H1 (cell line): Measurements from ENCODE around the gene RNF225. TPM values are rescaled to one million over a fixed set of nuclear protein-coding genes. Genes with fewer than 3 reads are reported as not detected.

Experiments used
- CTCF ChIA-PET: fragments of 300-600 bp; sonication (Branson Sonifier 250); formaldehyde crosslinking; loops from one replicate; lab custom pipeline; 2021; ENCODE audit not compliant: partially characterized antibody; lab: Charles Lee
- POLR2A ChIA-PET: fragments of 300-600 bp; sonication (Branson Sonifier 250); formaldehyde crosslinking; loops from one replicate; lab custom pipeline; 2021; ENCODE audit warnings: inconsistent platforms; ENCODE audit not compliant: partially characterized antibody; lab: Charles Lee
- DNase-seq, 2 experiments: peaks; one replicate each; pipeline versions ENCODE4 v3.0.0 to v3.0.0-alpha.2; 2010 to 2022; ENCODE audit warnings: low spot score in 2 of 2, low read depth in 1 of 2, mixed read lengths in 1 of 2
- FAIRE-seq: peaks from 2 replicates; lab custom pipeline; 2011; peaks lifted over from hg19 to GRCh38; lab: Jason Lieb, UNC
- H2AFZ ChIP-seq: 2 replicates; pipeline ENCODE4 v1.8.1; 2012; ENCODE audit warnings: low read length, inconsistent platforms
- H2AK5ac ChIP-seq: 2 replicates; pipeline ENCODE4 v1.6.1; 2013; ENCODE audit warnings: low read depth, low read length
- H2BK120ac ChIP-seq: replicated peaks from 2 replicates; pipeline ENCODE3; 2013; ENCODE audit warnings: low read depth, low read length, inconsistent platforms
- H2BK12ac ChIP-seq: 2 replicates; pipeline ENCODE4 v1.6.1; 2013; ENCODE audit warnings: low read depth, low read length
- H2BK15ac ChIP-seq: 2 replicates; pipeline ENCODE4 v1.6.1; 2013; ENCODE audit warnings: low read length
- H2BK20ac ChIP-seq: 2 replicates; pipeline ENCODE4 v1.6.1; 2013; ENCODE audit warnings: low read length
- H2BK5ac ChIP-seq: 2 replicates; pipeline ENCODE4 v1.6.1; 2013; ENCODE audit warnings: low read depth, low read length
- H3K14ac ChIP-seq: 2 replicates; pipeline ENCODE4 v1.6.1; 2013; ENCODE audit warnings: inconsistent platforms; ENCODE audit not compliant: insufficient read length
- H3K18ac ChIP-seq: 2 replicates; pipeline ENCODE4 v1.6.1; 2013; ENCODE audit warnings: low read length; ENCODE audit errors: extremely low read depth
- H3K23ac ChIP-seq: 2 replicates; pipeline ENCODE4 v1.6.1; 2013; ENCODE audit warnings: inconsistent platforms; ENCODE audit not compliant: insufficient read length
- H3K23me2 ChIP-seq: 2 replicates; pipeline ENCODE4 v1.6.1; 2013; ENCODE audit warnings: low read depth, low read length
- H3K27ac ChIP-seq: 2 replicates; pipeline ENCODE4 v1.6.1; 2011; ENCODE audit warnings: low read depth, low read length, inconsistent platforms
- H3K27me3 ChIP-seq, 4 experiments: replicated peaks in 1 of 4; 1 replicate in 1 of 4; 2 replicates in 3 of 4; pipeline versions ENCODE4 v1.6.1 to v1.8.1; 2011 to 2013; ENCODE audit warnings: low read length in 3 of 4, mild to moderate bottlenecking in 3 of 4, inconsistent platforms in 2 of 4, mixed read lengths in 2 of 4, moderate library complexity in 1 of 4; ENCODE audit not compliant: control insufficient read depth in 3 of 4, insufficient read depth in 3 of 4; ENCODE audit errors: extremely low read depth in 1 of 4
- H3K36me3 ChIP-seq, 4 experiments: 2 replicates each; pipeline versions ENCODE4 v1.6.1 to v1.8.1; 2011 to 2013; ENCODE audit warnings: mild to moderate bottlenecking in 4 of 4, low read length in 3 of 4, moderate library complexity in 2 of 4, control low read depth in 1 of 4, inconsistent platforms in 1 of 4; ENCODE audit not compliant: insufficient read depth in 4 of 4, control insufficient read depth in 2 of 4
- H3K4ac ChIP-seq: replicated peaks from 2 replicates; pipeline ENCODE3; 2013; ENCODE audit warnings: low read length, low read depth, mixed read lengths, inconsistent platforms; ENCODE audit not compliant: insufficient read length
- H3K4me1 ChIP-seq, 4 experiments: replicated peaks in 1 of 4; 1 replicate in 1 of 4; 2 replicates in 3 of 4; pipeline versions ENCODE4 v1.6.1 to v1.8.1; 2011 to 2013; ENCODE audit warnings: low read length in 3 of 4, inconsistent platforms in 2 of 4, mixed read lengths in 1 of 4; ENCODE audit not compliant: insufficient read depth in 4 of 4, control insufficient read depth in 3 of 4
- H3K4me2 ChIP-seq, 2 experiments: 2 replicates each; pipeline versions ENCODE4 v1.6.1 to v1.8.1; 2011 to 2013; ENCODE audit warnings: low read depth in 2 of 2, low read length in 2 of 2, control low read depth in 1 of 2, inconsistent platforms in 1 of 2, mild to moderate bottlenecking in 1 of 2; ENCODE audit not compliant: insufficient read depth in 1 of 2
- H3K4me3 ChIP-seq, 4 experiments: fragments of 200-600, 300-600 bp in 1 of 4; sonication (generic), shearing (Covaris generic), sonication (Bioruptor Twin) in 1 of 4; 2 replicates each; pipeline versions ENCODE4 v1.5.1 to v1.8.1; 2011 to 2016; ENCODE audit warnings: low read length in 4 of 4, low read depth in 3 of 4, control low read depth in 2 of 4, inconsistent platforms in 2 of 4, mild to moderate bottlenecking in 2 of 4, mixed read lengths in 1 of 4, moderate library complexity in 1 of 4; ENCODE audit not compliant: insufficient read depth in 2 of 4; ENCODE audit errors: extremely low read depth in 1 of 4
- H3K56ac ChIP-seq: replicated peaks from 2 replicates; pipeline ENCODE3; 2013; ENCODE audit warnings: low read depth, mild to moderate bottlenecking, mixed read lengths, low read length, inconsistent platforms; ENCODE audit not compliant: insufficient read length
- H3K79me1 ChIP-seq: 2 replicates; pipeline ENCODE4 v1.6.1; 2013; ENCODE audit warnings: low read depth, low read length, control low read depth
- H3K79me2 ChIP-seq, 2 experiments: 2 replicates each; pipeline versions ENCODE4 v1.6.1 to v1.8.1; 2012 to 2013; ENCODE audit warnings: low read length in 2 of 2, mild to moderate bottlenecking in 2 of 2, inconsistent platforms in 1 of 2; ENCODE audit not compliant: insufficient read depth in 2 of 2, control insufficient read depth in 1 of 2
- H3K9ac ChIP-seq, 4 experiments: replicated peaks in 1 of 4; 1 replicate in 1 of 4; 2 replicates in 3 of 4; pipeline versions ENCODE4 v1.6.1 to v1.8.1; 2011 to 2013; ENCODE audit warnings: low read depth in 3 of 4, low read length in 3 of 4, control low read depth in 2 of 4, mild to moderate bottlenecking in 2 of 4, moderate library complexity in 2 of 4, inconsistent platforms in 1 of 4; ENCODE audit errors: extremely low read depth in 1 of 4
- H3K9me3 ChIP-seq, 2 experiments: 2 replicates each; pipeline versions ENCODE4 v1.6.1 to v1.8.1; 2012 to 2013; ENCODE audit warnings: mild to moderate bottlenecking in 2 of 2, moderate library complexity in 2 of 2, control low read depth in 1 of 2, inconsistent platforms in 1 of 2, low read depth in 1 of 2, low read length in 1 of 2, mixed read lengths in 1 of 2; ENCODE audit not compliant: insufficient read depth in 2 of 2
- H4K20me1 ChIP-seq, 2 experiments: replicated peaks in 1 of 2; 2 replicates each; pipeline versions ENCODE3 to v1.8.1; 2011 to 2013; ENCODE audit warnings: inconsistent platforms in 2 of 2, low read length in 2 of 2, mild to moderate bottlenecking in 1 of 2; ENCODE audit not compliant: insufficient read depth in 2 of 2, control insufficient read depth in 1 of 2
- H4K5ac ChIP-seq: 2 replicates; pipeline ENCODE4 v1.6.1; 2013; ENCODE audit warnings: low read length, low read depth, mixed read lengths, inconsistent platforms; ENCODE audit not compliant: insufficient read length
- H4K8ac ChIP-seq: 2 replicates; pipeline ENCODE4 v1.8.0; 2013; ENCODE audit warnings: mild to moderate bottlenecking, moderate library complexity, low read length, inconsistent platforms; ENCODE audit not compliant: insufficient read depth; ENCODE audit errors: extremely low read depth
- H4K91ac ChIP-seq: replicated peaks from 2 replicates; pipeline ENCODE3; 2013; ENCODE audit warnings: low read length, mixed read lengths, inconsistent platforms; ENCODE audit not compliant: insufficient read length
- ASH2L ChIP-seq: fragments of 200-600, 300-600 bp; sonication (generic); IDR thresholded peaks from one replicate; pipeline ENCODE4 v1.7.1; 2017; ENCODE audit warnings: low read length
- ATF3 ChIP-seq: IDR thresholded peaks from 2 replicates; pipeline ENCODE4 v1.6.1; 2011; ENCODE audit warnings: low read depth, mild to moderate bottlenecking, low read length; ENCODE audit not compliant: insufficient read depth
- RXRA ChIP-seq: IDR thresholded peaks from 2 replicates; pipeline ENCODE4 v1.6.1; 2011; ENCODE audit warnings: low read depth, mild to moderate bottlenecking, low read length, moderate library complexity; ENCODE audit not compliant: insufficient read depth
- SAP30 ChIP-seq: fragments of 300-600 bp; sonication (generic); IDR thresholded peaks from 2 replicates; pipeline ENCODE4 v1.7.1; 2012; ENCODE audit warnings: low read length, moderate library complexity, mild to moderate bottlenecking, inconsistent platforms; ENCODE audit not compliant: insufficient read depth, insufficient replicate concordance
- WGBS, 2 experiments: shearing (Covaris generic) in 1 of 2; methylation state at CpG; one replicate each; pipeline versions ENCODE4 v1.1.6 to v1.1.7; 2013 to 2015; ENCODE audit warnings: low lambda C conversion rate in 2 of 2, mixed read lengths in 2 of 2, inconsistent platforms in 1 of 2, low coverage in 1 of 2, missing lambda C conversion rate in 1 of 2; ENCODE audit not compliant: insufficient replicate concordance in 2 of 2, insufficient coverage in 1 of 2, insufficient read length in 1 of 2; ENCODE audit errors: extremely low coverage in 1 of 2, missing lambda C conversion rate in 1 of 2; 5-methylcytosine and 5-hydroxymethylcytosine counted together
- polyA plus RNA-seq, 7 experiments: library from polyadenylated mRNA; depleted of rRNA in 3 of 7; stranded (reverse) in 5 of 7; unstranded in 2 of 7; fragments of >200 nt in 5 of 7; fragments of 200-250 nt in 2 of 7; gene quantifications; 1 replicate in 5 of 7; 2 replicates in 1 of 7; 4 replicates in 1 of 7; pipeline versions ENCODE4 v1.2.1 to v1.2.3, GENCODE V29; 2011 to 2013; ENCODE audit warnings: missing spikeins in 2 of 7, mixed read lengths in 2 of 7
- total RNA-seq: library from RNA; stranded (reverse); fragmentation: NEBNext Ultra II Directional; extraction: Animal tissue kit (Norgen Biotek cat#: 25700); gene quantifications from 2 replicates; pipeline ENCODE4 v1.2.1, GENCODE V29; 2021

RNF225 gene
- total and polyA plus RNA-seq, 2 of the 8 experiments (the other 6 are each of a cell fraction or from before 2014, with no cell fraction given) = 0.17 to 1.0 TPM

- ChIA-PET CTCF (interaction anchor here (0.8 to 2.7 kb wide), 6 partner anchors 9 to 135 kb away, joined by 3 to 11 read pairs (median 4); no protein-coding TSS in a partner anchor), POLR2A (interaction anchor here (1.1 to 2.8 kb wide), 12 partner anchors 8 to 163 kb away, joined by 3 to 14 read pairs (median 4); partner anchors contain the start of genes ZBTB45 and ZNF544)
- Histone ChIP-seq H2BK15ac (no peak overlapping the region), H3K4me2 (no peak overlapping the region), H3K9me3 (no peaks in the 10 kb centered on the region), H2BK5ac (no peak overlapping the region), H4K20me1 (peaks cover 0 to 3% of the 10 kb centered on the region in 2 experiments), H3K27ac (no peak overlapping the region; the same call in 1 of the 2 replicates), H3K4me3 (no peak overlapping the region), H4K91ac (no peak overlapping the region), H2BK20ac (no peak overlapping the region), H3K27me3 (no peaks in the 10 kb centered on the region), H3K4ac (no peak overlapping the region), H2AK5ac (no peak overlapping the region), H3K36me3 (no peaks in the 10 kb centered on the region), H3K9ac (no peak overlapping the region), H2BK12ac (peak overlapping the region; percentile 9; the same call in 1 of the 2 replicates), H2BK120ac (no peak overlapping the region), H3K23me2 (no peaks in the 10 kb centered on the region), H3K79me1 (no peaks in the 10 kb centered on the region), H2AFZ (no peak overlapping the region), H4K5ac (no peak overlapping the region), H3K56ac (no peak overlapping the region), H3K23ac (no peak overlapping the region), H4K8ac (no peak overlapping the region; the same call in 1 of the 2 replicates), H3K4me1 (peaks cover 0 to 6% (median under 1%) of the 10 kb centered on the region in 4 experiments; a peak in 2 of 7 replicates), H3K79me2 (no peaks in the 10 kb centered on the region), H3K18ac (no peak overlapping the region; the same call in 1 of the 2 replicates), H3K14ac (no peak overlapping the region)
- FAIRE-seq = no peak
- TF ChIP-seq SAP30 (no peak), RXRA (no peak), ASH2L (no peak), ATF3 (no peak)
- no peak for DNase-seq
- WGBS, 2 experiments = 97% methylated on average over 59 of the region's 94 CpGs; no CpG with 5 or more reads in 1 of the 2 experiments
These were observed 39.3 kb upstream of the RNF225 start for GRCh38 chr19:58355908-58356765.
